Left ventricle myocardium inferior (tissue), 1 donor: ENCODE measurements around the gene TM2D3. TPM values are rescaled to one million over a fixed set of nuclear protein-coding genes. Genes with fewer than 3 reads are reported as not detected.
"Not testable (repeated sequence)": the region's sequence is repeated elsewhere in the genome, so short reads cannot be mapped to it uniquely, and the experiment has no call there.

Experiments used
- DNase-seq: peaks from one replicate; pipeline ENCODE4 v3.0.0-alpha.2; 2020
- H3K27ac ChIP-seq: fragments of 200-600 bp; replicated peaks from 2 replicates; pipeline ENCODE4 v1.8.0; 2021
- H3K27me3 ChIP-seq: fragments of 200-600 bp; 2 replicates; pipeline ENCODE4 v1.8.0; 2021; ENCODE audit warnings: low read depth
- H3K36me3 ChIP-seq: fragments of 200-600 bp; 2 replicates; pipeline ENCODE4 v1.8.0; 2021
- H3K4me1 ChIP-seq: fragments of 200-600 bp; 2 replicates; pipeline ENCODE4 v1.8.0; 2021
- H3K4me3 ChIP-seq: fragments of 200-600 bp; 2 replicates; pipeline ENCODE4 v1.8.0; 2021; ENCODE audit warnings: mild to moderate bottlenecking, moderate library complexity
- H3K9me3 ChIP-seq: fragments of 200-600 bp; replicated peaks from 2 replicates; pipeline ENCODE4 v1.8.0; 2021
- CTCF ChIP-seq: fragments of 200-600 bp; IDR thresholded peaks from 2 replicates; pipeline ENCODE4 v1.8.0; 2021; ENCODE audit warnings: antibody characterized with exemption, mild to moderate bottlenecking, borderline replicate concordance
- intact Hi-C: fragments of 100-400 bp; cut with micrococcal nuclease; formaldehyde crosslinking; loops from one replicate; pipeline ENCODE4 v1.11.0; 2022
- total RNA-seq: library from RNA; stranded (reverse); fragmentation: NEBNext Ultra II Directional; extraction: Animal tissue kit (Norgen Biotek cat#: 25700); gene quantifications from one replicate; pipeline ENCODE4 v1.2.1, GENCODE V29; 2021
- donor health status: DM: no; HTN: yes; CAD: no; lungs with severe emphysema.

The TM2D3 gene
- total RNA-seq, 1 donor from 2014 or later: 50.6 TPM

GRCh38 chr15:101637516-101637915, 14.7 kb downstream of the TM2D3 start:
- Histone ChIP-seq H3K36me3 (peaks cover 23% of the 10 kb centered on the region), H3K4me3 (no peak overlapping the region), H3K27ac (no peak overlapping the region), H3K4me1 (peaks cover 31% of the 10 kb centered on the region), H3K27me3 (no peaks in the 10 kb centered on the region), H3K9me3 (no peaks in the 10 kb centered on the region)
- DNase-seq: no peak
- intact Hi-C loops: no loop called here
- TF ChIP-seq CTCF: no peak

DNA sequence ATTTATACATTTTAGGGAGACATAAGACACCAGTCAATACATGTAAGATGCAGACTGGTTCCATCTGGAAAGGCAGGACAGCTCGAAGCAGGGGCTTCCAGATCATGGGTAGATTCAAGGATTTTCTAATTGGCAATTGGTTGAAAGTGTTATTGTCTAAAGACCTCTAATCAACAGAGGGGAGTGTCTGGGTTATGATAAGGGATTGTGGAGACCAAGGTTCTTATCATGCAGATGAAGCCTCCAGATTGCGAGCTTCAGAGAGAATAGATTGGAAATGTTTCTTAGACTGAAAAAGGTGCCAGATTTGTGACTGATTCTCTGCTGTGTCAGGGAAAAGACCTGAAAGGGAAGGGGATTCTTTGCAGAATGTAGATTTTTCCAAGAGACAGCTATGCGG, 15.1 kb downstream of the TM2D3 start:
- intact Hi-C loops: no loop called here

GRCh38 chr15:101635944-101636727, 16.0 kb downstream of the TM2D3 start:
- Histone ChIP-seq H3K36me3 (peaks cover 17% of the 10 kb centered on the region), H3K4me3 (no peak overlapping the region), H3K27ac (no peak overlapping the region), H3K9me3 (no peaks in the 10 kb centered on the region), H3K27me3 (no peaks in the 10 kb centered on the region), H3K4me1 (peaks cover 17% of the 10 kb centered on the region)
- TF ChIP-seq CTCF: no peak
- intact Hi-C loops: no loop called here
- DNase-seq: no peak

More for the DNA sequence above, 15.1 kb downstream of the TM2D3 start:
- H3K27me3 ChIP-seq: no peaks in the 10 kb centered on the region
- no peak for DNase-seq
- TF ChIP-seq CTCF: no peak
- peaks cover 18% of the 10 kb centered on the region for H3K36me3 ChIP-seq
- no peaks in the 10 kb centered on the region for H3K9me3 ChIP-seq
- H3K4me3 ChIP-seq: no peak overlapping the region
- H3K4me1 ChIP-seq: peaks cover 26% of the 10 kb centered on the region
- no peak overlapping the region for H3K27ac ChIP-seq

DNA sequence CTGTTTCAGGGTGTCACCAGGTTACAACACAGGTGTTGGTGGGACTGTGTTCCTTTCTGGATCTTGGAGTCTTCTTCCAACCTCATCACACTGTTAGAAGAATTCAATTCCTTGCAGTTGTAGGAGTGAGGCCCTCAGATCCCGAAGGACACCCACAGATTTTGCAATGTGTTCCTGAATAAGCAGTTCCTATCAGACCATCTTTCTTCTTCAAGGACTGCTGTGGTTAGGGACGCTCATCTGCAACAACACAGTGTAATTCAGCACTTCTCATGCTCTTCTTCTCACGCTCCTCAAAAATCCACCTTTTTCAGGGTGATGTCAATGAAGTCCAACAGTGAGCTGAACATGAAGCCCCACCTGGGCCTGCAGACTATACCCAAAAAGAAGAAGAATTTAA, 18.8 kb downstream of the TM2D3 start:
- TF ChIP-seq CTCF: no peak
- intact Hi-C loops: no loop called here
- H3K27ac ChIP-seq: no peak overlapping the region
- H3K27me3 ChIP-seq: no peaks in the 10 kb centered on the region
- no peak for DNase-seq
- no peaks in the 10 kb centered on the region for H3K9me3 ChIP-seq
- H3K4me3 ChIP-seq: no peak overlapping the region
- H3K36me3 ChIP-seq: no peaks in the 10 kb centered on the region
- peaks cover 7% of the 10 kb centered on the region for H3K4me1 ChIP-seq

DNA sequence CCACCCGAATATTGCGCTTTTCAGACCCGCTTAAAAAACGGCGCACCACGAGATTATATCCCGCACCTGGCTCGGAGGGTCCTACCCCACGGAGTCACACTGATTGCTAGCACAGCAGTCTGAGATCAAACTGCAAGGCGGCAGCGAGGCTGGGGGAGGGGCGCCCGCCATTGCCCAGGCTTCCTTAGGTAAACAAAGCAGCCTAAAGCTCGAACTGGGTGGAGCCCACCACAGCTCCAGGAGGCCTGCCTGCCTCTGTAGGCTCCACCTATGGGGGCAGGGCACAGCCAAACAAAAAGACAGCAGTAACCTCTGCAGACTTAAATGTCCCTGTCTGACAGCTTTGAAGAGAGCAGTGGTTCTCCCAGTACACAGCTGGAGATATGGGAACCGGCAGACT, 25.5 kb downstream of the TM2D3 start:
- H3K4me1 ChIP-seq: peaks cover 16% of the 10 kb centered on the region
- H3K9me3 ChIP-seq, H3K27ac ChIP-seq, H3K27me3 ChIP-seq, DNase-seq, H3K36me3 ChIP-seq, H3K4me3 ChIP-seq, intact Hi-C loops: not testable (repeated sequence)

DNA sequence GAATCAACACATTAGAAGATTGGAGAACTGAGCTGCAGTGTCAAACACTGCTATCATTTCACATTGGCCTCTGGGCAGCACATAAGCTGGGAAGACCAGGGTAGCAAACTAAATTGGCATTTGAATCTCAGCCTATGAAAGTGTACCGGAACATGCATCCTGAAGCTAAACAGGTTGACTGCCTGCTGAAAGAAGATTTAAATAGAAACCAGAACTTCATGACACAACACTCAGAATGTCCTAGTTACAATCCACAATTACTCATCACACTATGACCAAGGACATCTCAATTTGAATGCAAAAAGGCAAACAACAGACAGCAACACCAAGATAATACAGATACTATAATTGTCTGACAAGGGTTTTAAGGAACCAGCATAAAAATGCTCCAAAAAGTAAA, 26.2 kb downstream of the TM2D3 start:
- H3K4me1 ChIP-seq: peaks cover 16% of the 10 kb centered on the region
- intact Hi-C loops: no loop called here
- peak overlapping the region; percentile 78 for H3K27ac ChIP-seq
- TF ChIP-seq CTCF: no peak
- H3K27me3 ChIP-seq: no peaks in the 10 kb centered on the region
- DNase-seq: no peak
- no peak overlapping the region for H3K4me3 ChIP-seq
- H3K9me3 ChIP-seq: peaks cover 7% of the 10 kb centered on the region
- no peaks in the 10 kb centered on the region for H3K36me3 ChIP-seq
